Measurements from ENCODE around the gene IBSP.

IBSP gene

DNA sequence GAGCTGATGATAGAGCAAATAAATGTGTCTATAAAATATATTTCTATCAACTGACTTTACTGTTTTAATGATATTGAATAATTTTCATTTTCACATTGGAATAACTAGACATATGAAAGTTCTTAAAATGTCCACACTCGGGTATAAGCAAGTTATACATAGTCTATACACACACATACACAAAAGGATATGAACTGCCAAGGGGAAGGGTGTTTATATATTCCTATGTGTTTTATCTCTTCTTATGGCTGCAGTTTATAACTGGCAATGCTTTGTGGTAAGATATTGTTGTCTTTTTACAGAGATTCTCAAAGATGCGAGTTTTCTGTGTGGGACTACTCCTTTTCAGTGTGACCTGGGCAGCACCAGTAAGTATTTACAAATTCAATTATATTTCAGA, 35.0 kb downstream of the IBSP start:
- no peak overlapping the region for H3K4me3 ChIP-seq (ENCODE audit: low read length)
- DNase-seq (ENCODE audit: low read depth, low spot score) = no peak

DNA sequence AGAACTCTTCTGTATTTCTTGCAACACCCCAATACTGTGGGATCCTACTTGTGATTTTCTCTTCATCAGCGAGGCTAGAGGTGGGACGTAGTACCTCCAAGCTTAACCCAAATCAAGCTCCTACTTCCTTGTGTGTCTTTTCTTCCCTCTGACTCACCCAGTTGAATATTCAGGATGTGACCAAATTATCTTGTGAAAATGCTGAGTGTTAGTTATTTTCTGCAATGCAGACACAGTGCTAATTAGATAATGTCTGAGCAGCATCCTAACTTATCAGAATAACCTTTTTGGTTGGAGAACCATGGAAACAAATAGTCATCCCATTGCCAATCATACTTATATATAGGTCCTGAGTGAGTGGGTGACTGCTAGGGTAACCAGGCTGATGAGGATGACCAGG, 35.8 kb downstream of the IBSP start:
- H3K4me3 ChIP-seq (ENCODE audit: low read length) = no peak overlapping the region
- DNase-seq (ENCODE audit: low read depth, low spot score) = no peak

DNA sequence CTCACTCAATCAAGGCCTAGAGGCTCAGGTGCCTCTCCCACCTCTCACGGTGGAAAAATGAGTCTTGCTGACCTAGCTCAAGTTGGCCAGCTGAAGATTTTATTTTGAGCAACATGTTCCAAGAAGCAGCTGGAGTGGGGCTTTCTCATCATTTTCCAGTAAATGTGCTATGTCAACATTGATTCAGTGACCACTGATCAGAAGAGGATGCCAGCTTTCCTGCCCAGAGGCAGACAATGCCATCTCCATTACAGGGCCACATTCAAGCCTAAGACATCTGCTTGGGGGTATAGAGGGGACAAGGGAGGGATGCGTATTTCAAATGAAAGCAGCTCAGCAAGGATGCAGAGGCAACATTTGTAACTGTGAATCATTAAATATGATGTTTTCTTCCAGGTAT, 36.4 kb downstream of the IBSP start:
- H3K4me3 ChIP-seq (ENCODE audit: low read length) = no peak overlapping the region
- no peak for DNase-seq (ENCODE audit: low read depth, low spot score)

DNA sequence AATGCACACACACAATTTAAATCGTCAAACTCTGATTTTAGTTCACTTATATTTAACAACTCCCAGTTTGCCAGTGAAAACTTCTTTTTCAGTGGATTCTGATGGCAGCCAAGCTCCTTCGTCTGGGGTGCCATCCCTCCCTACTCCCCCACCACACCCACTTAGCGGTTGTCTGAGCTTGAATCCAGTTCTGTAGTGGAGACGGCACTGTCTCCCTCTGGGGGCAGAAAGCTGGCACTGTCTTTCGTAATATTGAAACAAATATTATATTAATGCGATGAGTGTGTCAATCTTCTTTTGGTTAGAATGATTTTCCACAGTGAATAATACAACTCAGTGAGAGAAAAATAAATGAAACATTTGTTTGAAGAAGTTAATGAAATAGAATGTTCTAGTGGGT, 38.9 kb downstream of the IBSP start:
- no peak overlapping the region for H3K4me3 ChIP-seq (ENCODE audit: low read length)
- DNase-seq (ENCODE audit: low read depth, low spot score) = no peak

DNA sequence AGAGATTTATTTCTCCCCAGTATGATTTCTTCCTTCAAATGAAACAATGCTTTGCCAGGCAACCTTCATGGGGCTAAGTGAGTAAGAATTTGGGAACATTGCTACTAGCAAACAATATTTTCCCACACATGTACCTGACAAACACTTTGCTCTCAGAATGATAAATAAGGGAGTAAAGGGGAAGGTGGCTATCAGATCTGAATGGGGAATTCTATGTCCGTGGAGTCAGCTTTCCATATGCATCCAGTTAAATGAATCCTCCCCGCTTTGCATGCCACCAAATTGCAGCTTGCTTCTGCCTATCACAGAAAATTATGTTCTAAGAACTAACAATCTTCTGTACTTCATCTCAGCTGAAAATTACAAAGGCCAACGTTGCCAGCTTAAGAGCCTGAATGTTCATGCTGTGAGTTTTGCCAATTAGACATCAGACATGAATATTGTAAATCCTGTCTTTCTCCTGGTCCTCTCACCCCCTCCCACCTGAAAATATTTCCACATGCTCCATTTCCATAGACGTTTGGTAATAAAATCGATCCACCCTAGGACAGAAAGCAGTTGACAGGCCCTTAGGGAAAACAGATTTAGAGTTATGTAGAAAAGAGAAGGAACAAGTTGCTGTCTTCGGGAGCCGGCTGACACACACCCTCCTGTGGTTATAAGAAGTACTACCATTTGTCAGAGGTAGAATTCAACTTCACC, 39.7 kb downstream of the IBSP start:
- DNase-seq (ENCODE audit: low read depth, low spot score) = peak; percentile 11
- no peak overlapping the region for H3K4me3 ChIP-seq (ENCODE audit: low read length)

DNA sequence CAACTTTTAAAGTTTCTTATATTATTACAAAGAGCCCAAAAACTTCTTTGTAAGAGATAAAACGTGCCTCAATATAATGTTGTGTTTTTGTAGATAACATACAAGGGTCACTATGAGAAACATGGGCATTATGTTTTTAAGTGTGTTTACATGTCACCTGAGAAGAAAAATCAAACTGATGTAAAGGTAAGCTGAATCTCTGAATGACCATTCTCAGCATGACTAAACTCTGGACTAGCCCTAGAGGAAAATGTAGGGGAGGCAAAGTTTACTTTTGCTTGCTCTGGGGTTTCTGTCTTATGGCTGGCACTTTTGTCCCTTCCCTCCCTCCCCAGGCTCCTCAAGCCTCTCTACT, 40.2 kb downstream of the IBSP start:
- H3K4me3 ChIP-seq (ENCODE audit: low read length) = no peak overlapping the region
- no peak for DNase-seq (ENCODE audit: low read depth, low spot score)

DNA sequence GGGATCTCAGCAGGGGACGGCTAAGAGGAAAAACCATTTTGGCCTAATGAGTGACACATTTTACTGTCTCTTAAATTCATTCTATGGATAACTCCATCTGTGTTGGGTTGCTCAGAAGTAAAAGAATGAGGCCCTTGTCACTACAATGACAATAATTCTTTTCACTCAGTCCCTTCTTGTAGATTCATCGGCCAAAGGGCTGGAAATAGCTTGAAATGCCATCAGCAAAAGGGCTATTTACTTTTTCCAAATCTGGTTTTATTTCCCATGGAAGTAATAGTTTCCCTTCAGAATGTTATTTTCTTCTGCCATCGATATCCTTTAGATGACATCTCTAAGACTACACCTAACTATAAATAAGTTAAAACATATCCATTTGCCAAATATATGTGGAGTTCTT, 40.8 kb downstream of the IBSP start:
- H3K4me3 ChIP-seq (ENCODE audit: low read length) = no peak overlapping the region
- DNase-seq (ENCODE audit: low read depth, low spot score) = no peak

DNA sequence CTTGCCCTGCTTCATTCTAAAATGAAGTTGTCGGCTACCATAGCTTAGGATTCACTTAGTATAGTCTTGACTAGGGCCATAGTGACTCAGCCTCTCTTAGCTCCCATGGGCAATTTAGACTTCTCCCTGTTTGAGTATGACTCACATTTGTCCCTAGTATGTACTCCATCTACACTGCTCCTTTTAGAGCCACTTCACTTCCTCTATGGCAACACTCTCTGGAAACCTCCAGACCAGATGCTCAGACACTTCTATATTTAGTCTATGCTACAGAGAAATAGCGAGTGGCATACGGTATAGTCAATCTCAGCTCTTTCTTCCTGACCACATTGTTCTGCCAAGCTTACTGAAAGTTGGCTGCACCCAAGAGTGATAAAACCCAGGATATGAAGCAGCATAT, 44.6 kb downstream of the IBSP start:
- no peak for DNase-seq (ENCODE audit: low read depth, low spot score)
- H3K4me3 ChIP-seq (ENCODE audit: low read length) = no peak overlapping the region

DNA sequence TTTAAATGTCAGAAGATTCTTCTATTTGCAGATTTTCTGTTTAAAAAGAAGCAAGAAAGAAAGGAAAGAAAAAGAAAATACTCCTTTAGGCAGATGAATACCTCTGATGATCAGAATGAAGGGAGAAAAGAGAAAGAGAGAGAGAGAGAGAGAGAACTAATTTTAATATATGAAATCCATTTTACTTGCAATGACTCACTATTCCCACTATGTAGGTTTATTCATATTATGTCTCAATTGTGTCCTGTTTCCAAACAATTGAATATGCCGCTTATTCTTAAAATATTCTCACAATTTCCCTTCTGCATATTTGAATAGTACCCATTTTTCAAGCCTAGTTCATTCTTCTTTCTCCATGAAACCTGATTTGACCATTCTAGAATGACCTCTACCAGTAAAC, 45.1 kb downstream of the IBSP start:
- DNase-seq (ENCODE audit: low read depth, low spot score) = no peak
- no peak overlapping the region for H3K4me3 ChIP-seq (ENCODE audit: low read length)

DNA sequence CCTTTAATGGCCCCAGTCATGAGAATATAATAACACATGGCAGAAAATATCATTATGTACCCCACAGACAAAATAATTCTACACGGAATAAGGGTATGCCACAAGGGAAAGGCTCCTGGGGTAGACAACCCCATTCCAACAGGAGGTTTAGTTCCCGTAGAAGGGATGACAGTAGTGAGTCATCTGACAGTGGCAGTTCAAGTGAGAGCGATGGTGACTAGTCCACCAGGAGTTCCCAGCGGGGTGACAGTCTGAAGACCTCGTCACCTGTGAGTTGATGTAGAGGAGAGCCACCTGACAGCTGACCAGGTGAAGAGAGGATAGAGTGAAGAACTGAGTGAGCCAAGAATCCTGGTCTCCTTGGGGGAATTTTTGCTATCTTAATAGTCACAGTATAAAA, 46.9 kb downstream of the IBSP start:
- no peak overlapping the region for H3K4me3 ChIP-seq (ENCODE audit: low read length)
- no peak for DNase-seq (ENCODE audit: low read depth, low spot score)

DNA sequence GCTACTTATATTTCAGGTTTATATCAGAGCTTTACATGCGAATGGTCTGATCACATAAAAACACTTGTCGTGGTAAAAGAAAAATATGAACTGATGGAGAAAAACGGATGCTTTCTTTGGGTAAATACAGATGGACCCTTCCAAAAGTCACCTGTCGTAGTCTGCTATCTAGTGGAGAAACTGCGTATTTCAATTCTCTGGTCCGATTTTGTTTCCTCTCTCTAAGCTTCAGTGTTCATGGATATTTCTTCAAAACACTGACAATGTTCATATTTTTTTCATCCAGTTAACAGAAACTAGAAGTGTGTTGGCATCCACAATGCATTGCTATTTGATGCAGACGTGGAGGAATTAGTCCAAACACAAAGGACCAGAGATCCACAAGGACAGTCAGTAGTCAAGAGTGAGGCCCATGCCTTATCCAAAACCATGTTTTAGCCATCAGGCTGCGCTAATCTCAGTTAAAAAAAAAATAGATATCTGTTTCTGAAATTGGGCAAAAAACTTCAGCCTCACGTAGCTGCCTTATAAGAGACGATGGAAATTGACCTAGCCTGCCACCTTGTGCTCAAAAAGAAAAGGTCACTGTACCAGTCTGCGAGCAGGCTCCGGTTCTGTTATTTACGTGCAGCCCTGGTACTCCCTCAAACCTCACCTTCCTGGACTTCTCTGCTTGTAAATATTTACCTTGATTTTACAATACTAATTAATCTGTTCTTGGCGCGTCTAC, 49.4 kb downstream of the IBSP start:
- peak overlapping the region; percentile 10; the same call in 1 of the 2 replicates for H3K4me3 ChIP-seq (ENCODE audit: low read length)
- DNase-seq (ENCODE audit: low read depth, low spot score) = peak; percentile 41

DNA sequence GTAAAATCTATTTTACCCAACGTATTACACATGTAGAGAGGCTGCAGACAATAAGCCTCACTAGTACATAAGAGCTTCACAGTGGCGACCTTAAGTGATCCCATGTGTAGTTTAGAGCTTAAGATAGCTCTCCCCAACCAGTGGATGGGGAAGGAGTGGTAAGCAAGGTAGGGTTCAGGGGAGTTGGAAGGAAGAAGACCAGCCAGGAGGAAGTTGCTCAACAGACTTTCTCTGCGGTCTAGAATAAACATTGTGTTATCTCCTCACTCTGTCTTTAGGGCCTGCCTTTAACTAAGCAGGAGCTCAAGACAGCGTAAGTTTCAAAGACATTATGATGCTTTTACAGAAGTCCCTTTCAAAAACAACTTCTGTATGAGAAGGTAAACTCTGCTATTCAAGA, 50.3 kb downstream of the IBSP start:
- DNase-seq (ENCODE audit: low read depth, low spot score) = peak; percentile 54
- no peak overlapping the region for H3K4me3 ChIP-seq (ENCODE audit: low read length)

DNA sequence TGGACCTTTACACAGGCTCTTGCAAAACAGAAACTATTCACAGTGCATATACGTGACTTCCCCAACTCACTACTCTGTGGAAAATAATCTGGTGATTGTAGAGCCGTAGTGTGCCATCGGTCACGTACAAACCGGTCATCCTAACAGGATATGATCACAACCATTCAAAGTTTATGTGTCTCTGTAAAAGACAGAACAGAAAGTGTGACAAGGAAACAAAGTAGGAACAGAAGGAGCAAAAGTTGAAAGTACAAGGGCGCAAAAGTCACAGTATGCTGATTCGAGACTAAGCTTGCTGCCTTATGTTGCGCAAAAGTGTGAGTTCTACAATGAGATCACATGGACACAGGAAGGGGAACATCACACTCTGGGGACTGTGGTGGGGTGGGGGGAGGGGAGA, 52.0 kb downstream of the IBSP start:
- no peak overlapping the region for H3K4me3 ChIP-seq (ENCODE audit: low read length)
- no peak for DNase-seq (ENCODE audit: low read depth, low spot score)

DNA sequence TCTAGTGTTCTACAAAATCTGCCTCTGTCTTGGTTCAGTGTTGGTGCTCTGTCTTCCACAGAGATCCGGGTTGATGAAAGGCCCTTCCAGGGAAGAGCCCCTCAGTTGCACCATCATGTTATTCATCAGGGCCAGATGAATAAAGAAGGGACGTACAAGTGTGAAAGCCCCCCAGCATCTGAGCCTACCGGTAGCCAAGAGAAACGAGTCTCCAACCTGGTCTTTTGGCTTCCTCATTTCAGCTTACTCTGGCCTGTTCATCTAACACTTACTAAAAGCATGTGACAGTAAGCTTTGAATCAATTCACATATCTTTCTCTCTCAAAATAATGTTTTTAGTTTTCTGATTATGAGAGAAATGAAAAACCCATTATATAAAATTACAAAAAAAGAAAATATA, 52.6 kb downstream of the IBSP start:
- H3K4me3 ChIP-seq (ENCODE audit: low read length) = no peak overlapping the region
- DNase-seq (ENCODE audit: low read depth, low spot score) = no peak

DNA sequence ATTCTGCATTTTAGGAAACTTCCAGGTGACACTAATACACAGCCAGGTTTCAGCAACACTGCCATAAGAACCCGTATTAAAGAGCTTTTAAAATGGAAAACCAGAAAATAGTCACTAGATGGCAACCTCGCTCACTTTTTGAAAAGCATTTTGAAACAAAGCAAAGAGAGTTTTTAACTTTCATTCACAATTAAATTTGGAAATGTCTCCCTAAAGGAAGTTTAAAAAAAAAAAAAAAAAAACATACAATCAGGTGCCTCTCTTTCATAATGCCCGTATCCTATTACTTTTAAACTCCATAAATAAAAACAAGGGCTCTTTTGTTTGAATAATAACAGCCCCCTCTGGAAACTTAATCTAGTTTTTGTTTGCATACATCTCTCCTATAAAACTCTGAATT, 53.8 kb downstream of the IBSP start:
- no peak overlapping the region for H3K4me3 ChIP-seq (ENCODE audit: low read length)
- peak; percentile 25 for DNase-seq (ENCODE audit: low read depth, low spot score)

DNA sequence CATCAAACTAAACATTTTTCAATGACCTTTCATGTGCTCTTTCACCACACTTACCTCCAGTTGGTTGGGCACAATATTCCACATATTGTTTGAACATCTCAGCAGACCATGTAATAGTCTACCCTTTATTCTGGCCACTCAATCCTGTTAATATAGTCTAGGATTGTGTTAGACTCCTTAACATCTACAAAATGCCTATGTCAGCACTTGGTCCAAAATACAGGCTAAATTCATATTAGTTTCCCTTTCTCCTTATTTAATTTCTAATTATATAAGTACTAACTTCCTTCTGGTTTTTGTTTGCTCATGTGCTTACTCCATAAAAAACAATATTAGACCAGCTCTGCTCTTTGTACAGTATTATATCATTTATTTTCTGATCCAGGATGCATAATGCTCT, 54.5 kb downstream of the IBSP start:
- no peak for DNase-seq (ENCODE audit: low read depth, low spot score)
- no peak overlapping the region for H3K4me3 ChIP-seq (ENCODE audit: low read length)

DNA sequence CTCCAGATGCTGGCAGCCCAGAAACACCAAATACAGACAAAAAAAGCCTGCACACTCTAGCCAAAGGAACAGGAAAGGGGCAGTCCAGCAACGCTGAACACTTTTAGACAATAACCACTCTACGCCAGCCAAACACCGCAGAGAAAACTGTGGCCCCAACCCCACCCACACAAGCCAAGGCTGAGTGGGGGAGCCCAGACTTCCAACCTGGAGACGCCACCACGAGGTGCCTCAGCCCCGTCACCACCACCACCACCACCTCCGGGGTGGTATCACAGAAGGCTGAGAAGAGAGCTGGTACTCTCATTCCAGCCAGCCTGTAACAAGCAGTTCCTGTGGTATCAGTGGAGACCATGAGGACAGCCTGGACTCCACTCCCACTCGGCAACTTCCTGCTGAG, 56.2 kb downstream of the IBSP start:
- H3K4me3 ChIP-seq (ENCODE audit: low read length) = no peak overlapping the region
- no peak for DNase-seq (ENCODE audit: low read depth, low spot score)

DNA sequence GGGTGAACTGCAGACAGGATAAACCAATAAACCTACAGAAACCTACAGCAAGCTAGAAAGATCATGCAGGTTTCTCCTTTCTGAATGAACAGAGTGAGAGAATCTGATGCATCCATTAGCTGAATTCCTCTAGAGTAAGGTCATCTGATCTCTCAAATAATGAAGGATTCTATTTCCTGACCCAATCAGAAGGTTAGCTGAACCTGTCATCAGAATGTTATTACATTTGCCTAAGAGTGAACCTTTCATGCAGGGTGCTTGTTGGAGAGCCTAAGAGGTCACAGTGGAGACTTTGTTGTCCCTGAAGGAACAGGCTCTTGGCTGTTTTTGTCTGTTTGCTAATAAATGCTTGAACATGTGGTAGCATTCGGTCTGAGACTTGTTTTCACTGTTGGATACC, 57.5 kb downstream of the IBSP start:
- H3K4me3 ChIP-seq (ENCODE audit: low read length) = no peak overlapping the region
- DNase-seq (ENCODE audit: low read depth, low spot score) = no peak

DNA sequence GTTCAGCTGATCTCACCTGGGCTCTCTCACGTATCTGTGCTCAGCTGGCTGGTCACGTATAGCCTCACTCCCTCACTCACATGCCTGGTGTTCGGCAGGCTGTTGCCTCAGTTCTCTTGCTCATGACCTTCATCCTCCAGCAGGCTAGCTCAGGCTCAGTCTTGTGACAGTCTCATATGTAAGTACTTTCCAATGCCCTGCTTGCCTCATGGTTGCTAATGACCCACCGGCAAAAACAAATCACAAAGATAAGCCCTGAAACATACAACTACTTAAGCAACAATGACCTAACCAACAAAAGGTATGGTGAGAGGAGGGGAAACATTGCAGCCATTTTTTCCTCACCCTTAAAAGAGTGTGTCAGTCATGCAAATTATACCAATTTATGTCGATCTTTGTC, 58.4 kb downstream of the IBSP start:
- no peak overlapping the region for H3K4me3 ChIP-seq (ENCODE audit: low read length)
- DNase-seq (ENCODE audit: low read depth, low spot score) = no peak
